GM10248 (cell line): ENCODE results near the gene CAMK1D.
"Not testable (repeated sequence)": the region's sequence is repeated elsewhere in the genome, so short reads cannot be mapped to it uniquely, and the experiment has no call there.

ENCODE experiments used
- CTCF ChIA-PET: fragments of 300-600 bp; sonication (Branson Sonifier 250); formaldehyde crosslinking; extraction: SDS; loops from one replicate; lab custom pipeline; 2021; ENCODE audit warnings: antibody characterized with exemption; lab: Yijun Ruan, JAX
- POLR2A ChIA-PET: fragments of 350-650 bp; sonication (Branson Sonifier 250); formaldehyde crosslinking; extraction: SDS; loops from one replicate; lab custom pipeline; 2020; ENCODE audit warnings: antibody characterized with exemption; lab: Yijun Ruan, JAX
- DNase-seq: peaks from one replicate; pipeline ENCODE4 v3.0.0; 2012; ENCODE audit errors: extremely low spot score
- TF ChIP-seq, protein P1 (sequence below): IDR thresholded peaks from 2 replicates; pipeline ENCODE4 v1.5.1; 2012; ENCODE audit warnings: mild to moderate bottlenecking, low read depth; ENCODE audit errors: extremely low read depth, missing control alignments, control extremely low read depth

The CAMK1D gene

DNA sequence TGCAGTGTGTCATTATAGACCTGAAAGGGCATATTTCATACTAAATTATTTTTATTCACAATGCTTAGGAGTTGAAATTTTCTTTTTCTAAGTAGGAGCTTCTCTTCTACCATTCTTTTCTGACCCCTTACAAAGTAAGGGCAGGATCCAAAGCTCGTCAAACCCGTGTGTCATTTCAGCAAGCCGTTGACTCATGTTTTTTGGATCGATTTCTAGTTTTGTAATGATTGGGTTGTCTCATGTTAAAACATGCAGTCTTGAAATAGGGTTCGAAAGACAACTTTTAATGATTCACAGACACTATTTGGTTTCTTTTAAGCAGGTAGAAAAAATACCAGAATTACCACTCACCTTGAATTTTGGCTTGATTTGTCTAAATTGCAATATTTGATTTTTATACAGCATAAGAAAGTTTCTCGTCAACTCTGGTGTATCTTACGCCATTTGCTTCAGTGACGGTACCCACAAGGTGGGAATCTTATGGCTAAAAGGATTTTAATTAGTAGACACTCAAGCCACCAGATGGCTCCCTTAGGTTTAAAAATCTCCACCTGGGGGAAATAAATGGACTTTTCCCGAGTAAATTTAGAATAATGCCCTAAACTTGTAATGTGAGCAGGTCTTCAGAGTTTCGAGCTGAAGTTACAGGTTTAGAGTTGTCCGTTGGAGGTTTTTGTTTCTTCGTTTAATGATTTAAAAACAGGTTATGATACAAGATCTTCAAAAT is 368.8 kb downstream of the CAMK1D start:
- no peak for DNase-seq
- ChIA-PET POLR2A (no interaction called here), CTCF (interaction anchor here (0.8 kb wide), 1 partner anchor 454 kb away, joined by 3 read pairs; no protein-coding TSS in a partner anchor)
- TF ChIP-seq, protein P1, sequence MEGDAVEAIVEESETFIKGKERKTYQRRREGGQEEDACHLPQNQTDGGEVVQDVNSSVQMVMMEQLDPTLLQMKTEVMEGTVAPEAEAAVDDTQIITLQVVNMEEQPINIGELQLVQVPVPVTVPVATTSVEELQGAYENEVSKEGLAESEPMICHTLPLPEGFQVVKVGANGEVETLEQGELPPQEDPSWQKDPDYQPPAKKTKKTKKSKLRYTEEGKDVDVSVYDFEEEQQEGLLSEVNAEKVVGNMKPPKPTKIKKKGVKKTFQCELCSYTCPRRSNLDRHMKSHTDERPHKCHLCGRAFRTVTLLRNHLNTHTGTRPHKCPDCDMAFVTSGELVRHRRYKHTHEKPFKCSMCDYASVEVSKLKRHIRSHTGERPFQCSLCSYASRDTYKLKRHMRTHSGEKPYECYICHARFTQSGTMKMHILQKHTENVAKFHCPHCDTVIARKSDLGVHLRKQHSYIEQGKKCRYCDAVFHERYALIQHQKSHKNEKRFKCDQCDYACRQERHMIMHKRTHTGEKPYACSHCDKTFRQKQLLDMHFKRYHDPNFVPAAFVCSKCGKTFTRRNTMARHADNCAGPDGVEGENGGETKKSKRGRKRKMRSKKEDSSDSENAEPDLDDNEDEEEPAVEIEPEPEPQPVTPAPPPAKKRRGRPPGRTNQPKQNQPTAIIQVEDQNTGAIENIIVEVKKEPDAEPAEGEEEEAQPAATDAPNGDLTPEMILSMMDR: no peak

- TF ChIP-seq, protein P1: no peak
- POLR2A ChIA-PET: no interaction called here
- CTCF ChIA-PET: interaction anchor here (1.5 kb wide), 1 partner anchor 8 kb away, joined by 7 read pairs; no protein-coding TSS in a partner anchor
- DNase-seq: no peak
These were observed 370.0 kb downstream of the CAMK1D start for GRCh38 chr10:12719365-12719764.

- POLR2A ChIA-PET: no interaction called here
- no peak for DNase-seq
- CTCF ChIA-PET: interaction anchor here (1.5 kb wide), 1 partner anchor 9 kb away, joined by 7 read pairs; no protein-coding TSS in a partner anchor
- TF ChIP-seq, protein P1: no peak
These were observed 371.1 kb downstream of the CAMK1D start for GRCh38 chr10:12720217-12720981.

DNA sequence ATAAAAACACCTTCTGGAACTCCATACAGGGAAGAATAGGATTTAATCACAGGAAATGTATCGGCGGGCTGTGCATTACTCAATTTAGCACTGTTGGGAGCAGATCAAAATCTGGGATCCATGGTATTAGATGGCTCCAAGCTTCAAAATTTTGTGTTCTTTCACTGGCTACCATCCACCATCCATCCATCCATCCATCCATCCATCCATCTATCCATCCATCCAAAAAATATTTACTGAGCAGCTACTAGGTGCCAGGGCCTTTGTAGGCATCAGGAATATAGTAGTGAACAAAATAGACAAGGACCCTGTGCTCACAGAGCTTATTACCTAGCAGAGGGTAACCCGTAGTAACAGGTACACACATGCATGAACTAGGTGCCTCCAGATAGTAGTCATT is 372.0 kb downstream of the CAMK1D start:
- ChIA-PET CTCF (interaction anchor here (0.8 to 2.3 kb wide), 2 partner anchors 11 to 27 kb away, joined by 3 to 9 read pairs; no protein-coding TSS in a partner anchor), POLR2A (no interaction called here)
- DNase-seq: no peak
- TF ChIP-seq, protein P1: no peak

- ChIA-PET POLR2A (no interaction called here), CTCF (interaction anchor here (0.8 to 2.3 kb wide), 3 partner anchors 12 to 13 kb away, joined by 3 to 9 read pairs (median 3); no protein-coding TSS in a partner anchor)
- TF ChIP-seq, protein P1: no peak
- DNase-seq: no peak
These were observed 373.9 kb downstream of the CAMK1D start for GRCh38 chr10:12723220-12723619.

DNA sequence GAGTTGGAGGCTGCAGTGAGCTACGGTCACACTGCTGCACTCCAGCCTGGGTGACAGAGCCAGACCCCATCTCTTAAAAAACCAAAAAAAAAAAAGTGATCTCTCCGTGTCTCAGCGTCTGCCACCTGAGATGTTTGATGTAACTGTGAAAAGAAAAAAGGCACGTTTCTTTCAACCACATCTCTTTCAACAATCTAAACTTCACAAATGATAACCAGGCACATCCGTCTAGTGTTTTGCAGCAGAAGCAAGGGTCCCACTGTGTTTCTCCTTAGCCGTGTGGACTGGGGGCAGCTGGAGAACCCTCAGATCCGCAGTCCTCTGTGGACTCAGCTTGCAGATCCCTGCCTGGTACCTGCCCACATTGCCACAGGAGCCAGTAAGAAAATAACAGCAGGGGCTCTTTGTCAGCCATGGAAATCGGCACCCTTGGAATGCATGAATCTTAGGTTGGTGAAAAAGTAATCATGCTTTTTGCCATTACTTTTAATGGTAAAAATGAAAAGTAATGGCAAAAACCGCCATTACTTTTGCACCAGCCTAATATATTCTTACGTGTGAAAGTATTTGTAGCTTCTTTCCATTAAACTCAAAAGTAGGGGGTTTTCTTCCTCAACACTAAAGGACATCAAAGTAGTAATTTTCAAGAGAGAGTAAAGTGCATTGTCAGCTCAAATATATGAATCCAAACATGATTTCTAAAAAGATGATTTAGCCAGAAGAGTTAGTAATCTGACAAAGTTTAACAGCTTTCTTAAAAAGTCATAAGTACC is 375.6 kb downstream of the CAMK1D start:
- ChIA-PET CTCF (interaction anchor here (0.6 to 4.8 kb wide), 4 partner anchors 10 to 460 kb away, joined by 3 to 38 read pairs (median 3); no protein-coding TSS in a partner anchor), POLR2A (interaction anchor here (0.5 kb wide), 1 partner anchor 881 kb away, joined by 4 read pairs; no protein-coding TSS in a partner anchor)
- no peak for DNase-seq
- TF ChIP-seq, protein P1: no peak

- DNase-seq: not testable (repeated sequence)
- POLR2A ChIA-PET: interaction anchor here (0.5 kb wide), 1 partner anchor 880 kb away, joined by 4 read pairs; no protein-coding TSS in a partner anchor
- CTCF ChIA-PET: interaction anchor here (0.6 to 4.8 kb wide), 3 partner anchors 10 to 461 kb away, joined by 3 to 38 read pairs (median 3); no protein-coding TSS in a partner anchor
These were observed 376.2 kb downstream of the CAMK1D start for GRCh38 chr10:12725580-12725888.
